WTC11 (cell line): ENCODE data around the gene KRAS. TPM values are rescaled to one million over a fixed set of nuclear protein-coding genes. Genes with fewer than 3 reads are reported as not detected.

Experiments
- ATAC-seq: fragments of 200-7000 bp; cut with Tn5 transposase; 2 replicates; pipeline ENCODE4 v1.10.0; 2021; ENCODE audit warnings: mild to moderate bottlenecking, moderate library complexity
- CTCF ChIA-PET: fragments of 300-600 bp; sonication (Branson Sonifier 250); formaldehyde crosslinking; loops from one replicate; lab custom pipeline; 2021; ENCODE audit warnings: antibody characterized with exemption; lab: Charles Lee
- POLR2A ChIA-PET: fragments of 350-600 bp; sonication (Branson Sonifier 250); formaldehyde crosslinking; loops from one replicate; lab custom pipeline; 2021; ENCODE audit warnings: antibody characterized with exemption; lab: Charles Lee
- DNase-seq: peaks from one replicate; pipeline ENCODE4 v3.0.0; 2021; ENCODE audit warnings: low spot score
- H3K27ac Mint-ChIP-seq: 2 replicates; pipeline ENCODE4 v1.8.0; 2021; ENCODE audit warnings: mixed read lengths
- H3K27me3 Mint-ChIP-seq: 2 replicates; pipeline ENCODE4 v1.8.0; 2021; ENCODE audit warnings: low read depth, mild to moderate bottlenecking, moderate library complexity, mixed read lengths
- H3K36me3 Mint-ChIP-seq: 2 replicates; pipeline ENCODE4 v1.8.0; 2021; ENCODE audit warnings: mixed read lengths
- H3K4me1 Mint-ChIP-seq: 2 replicates; pipeline ENCODE4 v1.8.0; 2022; ENCODE audit warnings: mixed read lengths
- H3K4me3 Mint-ChIP-seq: 2 replicates; pipeline ENCODE4 v1.8.0; 2021; ENCODE audit warnings: mild to moderate bottlenecking, moderate library complexity, mixed read lengths
- H3K9me3 Mint-ChIP-seq: 2 replicates; pipeline ENCODE4 v1.8.0; 2021; ENCODE audit warnings: mixed read lengths
- AR ChIP-seq: fragments of 250-450 bp; sonication (Bioruptor Pico); IDR thresholded peaks from 2 replicates; pipeline ENCODE4 v1.9.0; 2021; ENCODE audit warnings: mild to moderate bottlenecking
- ARID4B ChIP-seq: sonication (generic); formaldehyde crosslinking; IDR thresholded peaks from 2 replicates; pipeline ENCODE4 v1.8.0; 2023; ENCODE audit warnings: missing genetic modification reagents, mild to moderate bottlenecking, borderline replicate concordance
- CREB1 ChIP-seq: sonication (generic); formaldehyde crosslinking; IDR thresholded peaks from 2 replicates; pipeline ENCODE4 v1.8.0; 2023; ENCODE audit warnings: mild to moderate bottlenecking, missing genetic modification reagents
- CREM ChIP-seq: sonication (generic); formaldehyde crosslinking; IDR thresholded peaks from 2 replicates; pipeline ENCODE4 v1.8.1; 2022; ENCODE audit warnings: mild to moderate bottlenecking, missing genetic modification reagents, moderate library complexity
- ELF4 ChIP-seq: sonication (generic); formaldehyde crosslinking; IDR thresholded peaks from 2 replicates; pipeline ENCODE4 v1.8.1; 2022; ENCODE audit warnings: low read depth, mild to moderate bottlenecking, moderate library complexity, missing genetic modification reagents
- ERG ChIP-seq: fragments of 250-450 bp; sonication (Bioruptor Pico); IDR thresholded peaks from 2 replicates; pipeline ENCODE4 v1.8.0; 2021; ENCODE audit warnings: mild to moderate bottlenecking
- FOXP1 ChIP-seq: sonication (generic); formaldehyde crosslinking; IDR thresholded peaks from 2 replicates; pipeline ENCODE4 v1.8.0; 2022; ENCODE audit warnings: missing genetic modification reagents, mild to moderate bottlenecking, moderate library complexity, borderline replicate concordance
- MAX ChIP-seq: sonication (generic); formaldehyde crosslinking; IDR thresholded peaks from 2 replicates; pipeline ENCODE4 v1.8.0; 2022; ENCODE audit warnings: mild to moderate bottlenecking, missing genetic modification reagents
- NFATC4 ChIP-seq: fragments of 250-450 bp; sonication (Bioruptor Pico); IDR thresholded peaks from 2 replicates; pipeline ENCODE4 v1.9.0; 2021; ENCODE audit warnings: mild to moderate bottlenecking
- NR3C1 ChIP-seq: sonication (generic); formaldehyde crosslinking; conservative IDR thresholded peaks from 2 replicates; pipeline ENCODE4 v1.8.1; 2023; ENCODE audit warnings: low read depth, mild to moderate bottlenecking, missing genetic modification reagents
- TEAD4 ChIP-seq: sonication (generic); formaldehyde crosslinking; IDR thresholded peaks from 2 replicates; pipeline ENCODE4 v1.8.0; 2022; ENCODE audit warnings: mild to moderate bottlenecking, missing genetic modification reagents
- ZMAT4 ChIP-seq: fragments of 250-450 bp; sonication (Bioruptor Pico); IDR thresholded peaks from 2 replicates; pipeline ENCODE4 v1.9.0; 2021; ENCODE audit warnings: mild to moderate bottlenecking
- ZNF219 ChIP-seq: sonication (generic); formaldehyde crosslinking; IDR thresholded peaks from 2 replicates; pipeline ENCODE4 v1.8.0; 2023; ENCODE audit warnings: missing genetic modification reagents, mild to moderate bottlenecking, borderline replicate concordance
- ZNF396 ChIP-seq: fragments of 250-450 bp; sonication (Bioruptor Pico); IDR thresholded peaks from 2 replicates; pipeline ENCODE4 v1.8.0; 2021; ENCODE audit warnings: mild to moderate bottlenecking, moderate library complexity, borderline replicate concordance
- ZNF416 ChIP-seq: fragments of 250-450 bp; sonication (Bioruptor Pico); IDR thresholded peaks from 2 replicates; pipeline ENCODE4 v1.9.0; 2021; ENCODE audit warnings: mild to moderate bottlenecking, inconsistent platforms
- ZNF423 ChIP-seq: fragments of 250-450 bp; sonication (Bioruptor Pico); IDR thresholded peaks from 2 replicates; pipeline ENCODE4 v2.1.2; 2022; ENCODE audit warnings: mild to moderate bottlenecking, moderate library complexity
- ZNF532 ChIP-seq: fragments of 250-450 bp; sonication (Bioruptor Pico); IDR thresholded peaks from 2 replicates; pipeline ENCODE4 v1.9.0; 2021; ENCODE audit warnings: mild to moderate bottlenecking, borderline replicate concordance
- ZSCAN18 ChIP-seq: fragments of 250-450 bp; sonication (Bioruptor Pico); IDR thresholded peaks from 2 replicates; pipeline ENCODE4 v2.1.2; 2022; ENCODE audit warnings: mild to moderate bottlenecking, moderate library complexity
- total RNA-seq: library from RNA; stranded (reverse); gene quantifications from 3 replicates; pipeline ENCODE4 v1.2.3, GENCODE V29; 2021

The KRAS gene
- total RNA-seq, 1 experiment from 2014 or later, result 66.2 TPM

GRCh38 chr12:25278269-25278668 lies 27.5 kb upstream of the KRAS start:
- Mint-ChIP-seq H3K27ac (no peak overlapping the region), H3K9me3 (no peaks in the 10 kb centered on the region), H3K27me3 (no peaks in the 10 kb centered on the region), H3K4me3 (no peak overlapping the region), H3K36me3 (no peaks in the 10 kb centered on the region), H3K4me1 (peaks cover 2% of the 10 kb centered on the region; the same call in 1 of the 2 replicates)
- no peak for DNase-seq
- ChIA-PET CTCF (no interaction called here), POLR2A (no interaction called here)
- no peak for ATAC-seq
- no peak for TF ChIP-seq ZNF423 (CRISPR knock-in tag)
- TF ChIP-seq ZSCAN18 (CRISPR knock-in tag), result no peak
- no peak for TF ChIP-seq ZNF416 (CRISPR knock-in tag)
- TF ChIP-seq AR, result no peak
- TF ChIP-seq NR3C1 (CRISPR knock-in tag), result no peak
- TF ChIP-seq ZMAT4, result no peak
- TF ChIP-seq ZNF396 (CRISPR knock-in tag), result no peak
- no peak for TF ChIP-seq MAX
- no peak for TF ChIP-seq CREB1 (CRISPR knock-in tag)
- no peak for TF ChIP-seq ZNF532
- TF ChIP-seq TEAD4 (CRISPR knock-in tag), result no peak
- TF ChIP-seq ERG (CRISPR knock-in tag), result no peak
- TF ChIP-seq FOXP1 (CRISPR knock-in tag), result no peak
- TF ChIP-seq ELF4 (CRISPR knock-in tag), result no peak
- no peak for TF ChIP-seq CREM (CRISPR knock-in tag)
- no peak for TF ChIP-seq ARID4B
- TF ChIP-seq ZNF219 (CRISPR knock-in tag), result no peak
- no peak for TF ChIP-seq NFATC4 (CRISPR knock-in tag)
